ENCODE data around the gene SEPTIN5.
"Not testable (repeated sequence)": the region's sequence is repeated elsewhere in the genome, so short reads cannot be mapped to it uniquely, and the experiment has no call there.

SEPTIN5 gene

GRCh38 chr22:19680911-19681862, 33.1 kb upstream of the SEPTIN5 start:
- DNase-seq, result peak; percentile 26

DNA sequence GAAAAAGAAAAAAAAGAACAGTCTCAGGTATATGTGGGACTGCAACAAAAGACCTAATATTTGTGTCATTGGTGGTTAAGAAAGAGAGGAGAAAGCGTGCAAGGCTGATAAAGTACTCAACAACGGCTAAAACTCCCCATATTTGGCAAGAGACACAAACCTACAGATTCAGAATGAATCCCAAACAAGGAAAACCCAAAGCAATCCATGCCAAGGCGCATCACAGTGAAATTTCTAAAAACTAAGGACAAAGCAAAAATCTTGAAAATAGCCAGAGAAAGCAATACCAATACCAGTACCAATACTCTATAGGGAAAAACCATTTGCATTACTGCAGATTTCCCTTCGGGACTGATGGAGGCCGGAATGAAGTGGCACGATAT, 32.4 kb upstream of the SEPTIN5 start:
- DNase-seq, result no peak

- DNase-seq, result no peak
Measured at GRCh38 chr22:19686946-19687345, 27.4 kb upstream of the SEPTIN5 start.

DNA sequence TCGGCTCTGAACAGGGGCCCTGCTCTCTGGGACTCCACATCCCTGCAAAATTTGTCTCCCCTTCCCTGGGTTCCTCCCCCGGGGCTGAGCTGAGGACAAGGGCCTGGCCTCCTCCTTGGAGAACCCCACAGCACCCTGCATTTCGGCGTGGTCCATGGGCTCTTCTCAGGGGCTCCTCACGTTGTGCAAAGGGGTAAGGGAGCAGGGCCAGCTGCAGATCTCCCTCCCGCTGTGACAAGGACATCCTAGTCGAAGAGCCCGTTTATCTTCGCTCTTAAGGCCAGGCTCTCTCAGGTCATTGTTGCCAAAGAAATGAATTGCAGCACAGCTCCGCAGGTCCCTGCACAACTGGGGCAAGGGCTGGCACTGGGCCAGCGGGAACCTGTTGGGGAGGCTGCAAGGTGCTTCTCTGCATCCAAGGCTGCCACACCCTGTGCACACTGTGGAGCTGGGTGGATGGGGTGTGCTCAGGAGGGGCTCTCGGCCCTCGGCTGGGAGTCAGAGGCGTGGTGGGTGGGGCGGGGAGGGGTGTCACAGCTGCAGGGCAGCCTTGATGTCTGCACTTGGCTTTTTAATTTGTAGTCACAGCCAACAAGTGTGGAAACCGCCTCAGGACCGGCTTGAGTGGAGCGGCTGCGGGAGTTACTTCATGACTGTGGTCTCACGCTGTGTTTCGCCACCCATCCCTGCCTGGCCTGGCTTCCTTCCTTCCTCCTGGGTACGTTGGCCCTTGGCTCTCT, 26.6 kb upstream of the SEPTIN5 start:
- no peak for DNase-seq

DNA sequence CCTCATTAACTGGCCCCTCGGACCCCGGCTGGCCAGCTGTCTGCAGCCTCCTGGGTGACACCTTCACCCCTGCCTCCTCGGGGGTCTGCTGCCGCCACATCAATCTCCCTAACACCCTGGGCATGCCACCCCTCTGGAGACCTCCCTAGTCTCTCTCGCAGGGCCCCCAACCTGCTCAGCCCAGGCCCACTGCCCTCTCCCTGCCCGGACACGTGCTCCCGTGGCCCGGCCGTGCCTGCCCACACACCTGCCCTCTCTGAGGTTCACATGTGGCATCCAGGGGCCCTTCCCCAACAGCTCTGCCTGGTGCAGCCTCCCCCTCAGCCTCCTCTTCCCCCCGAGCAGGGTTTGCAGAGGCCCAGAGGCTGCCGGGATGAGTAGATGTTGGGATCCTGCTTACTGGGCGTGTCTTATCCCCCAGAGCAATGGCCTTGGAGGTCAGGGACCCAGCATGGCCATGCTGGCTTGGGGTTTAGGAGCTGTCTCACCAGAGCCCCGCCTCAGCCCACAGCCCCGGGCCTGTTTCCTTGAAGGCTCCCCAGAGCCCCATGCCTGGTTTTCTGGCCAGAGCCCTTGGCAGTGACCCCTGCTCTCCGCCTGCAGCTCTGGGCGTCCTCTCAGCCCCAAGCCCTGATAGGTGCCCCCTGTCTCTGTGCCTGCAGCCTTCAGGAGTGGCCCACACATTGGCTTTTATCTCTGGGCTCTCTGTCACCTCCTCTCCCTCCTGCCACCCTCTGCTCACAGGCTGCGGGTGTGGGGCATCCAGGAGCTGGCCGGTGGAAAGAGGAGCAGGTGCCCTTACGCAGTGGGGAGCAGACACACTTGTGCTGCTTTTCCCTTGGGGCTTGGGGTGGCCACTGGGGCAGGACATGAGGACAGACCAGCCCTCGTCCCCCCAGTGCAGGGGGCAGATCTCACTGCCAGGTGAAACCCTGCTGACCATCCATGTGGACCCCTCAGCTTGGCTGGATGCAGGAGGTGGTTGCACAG, 25.7 kb upstream of the SEPTIN5 start:
- no peak for DNase-seq

DNA sequence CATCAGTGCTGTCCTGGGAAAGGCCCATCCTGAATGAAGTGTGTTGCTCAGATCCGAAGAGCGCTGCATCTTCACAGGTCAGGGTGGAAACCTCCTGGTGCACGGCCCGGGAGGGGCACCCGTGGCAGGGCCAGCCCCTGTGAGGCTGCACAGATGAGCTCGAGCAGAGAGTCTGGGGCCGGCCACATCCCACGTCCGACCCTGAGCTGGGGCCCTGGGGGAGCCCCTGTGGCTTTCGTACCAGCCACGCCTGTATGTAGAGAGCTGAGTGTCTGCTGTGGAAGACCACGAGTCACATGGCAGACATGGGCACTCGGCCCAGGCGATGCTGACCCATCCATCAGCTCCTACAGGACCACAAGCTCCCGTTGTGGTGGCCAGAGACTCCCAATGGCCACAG, 24.9 kb upstream of the SEPTIN5 start:
- DNase-seq, result no peak

DNA sequence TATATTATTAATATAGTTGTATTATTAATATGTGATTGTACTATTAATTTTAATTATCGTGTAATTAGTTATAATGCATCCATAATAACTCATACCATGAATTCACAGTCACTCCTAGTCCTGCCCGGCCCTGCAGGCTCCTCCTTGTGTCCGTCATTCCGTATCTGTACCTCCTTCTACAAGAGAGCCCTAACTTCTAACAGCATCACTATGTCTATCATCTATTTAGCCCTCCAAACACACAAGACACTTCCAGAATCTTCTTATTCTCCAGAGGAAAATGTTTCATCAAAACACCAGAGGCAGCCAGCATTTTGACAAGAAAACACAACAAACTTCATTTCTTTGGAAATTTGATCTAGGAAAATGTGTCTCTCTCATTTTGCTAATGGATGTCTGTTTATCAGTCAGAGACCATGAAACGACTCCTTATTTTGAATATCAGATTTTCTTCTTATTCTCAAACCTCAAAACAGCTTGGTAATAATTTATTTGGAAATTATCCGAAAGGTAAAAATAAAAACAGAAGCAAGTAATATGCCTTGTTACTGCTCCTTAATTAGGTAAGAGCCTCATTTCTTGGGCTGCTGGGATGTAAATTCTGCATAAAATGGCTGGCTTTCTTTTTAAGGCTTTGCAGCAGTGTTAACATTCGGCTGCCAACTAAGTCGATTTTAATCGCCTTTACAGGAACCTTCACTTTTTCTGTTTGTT, 23.1 kb upstream of the SEPTIN5 start:
- DNase-seq, result no peak

DNA sequence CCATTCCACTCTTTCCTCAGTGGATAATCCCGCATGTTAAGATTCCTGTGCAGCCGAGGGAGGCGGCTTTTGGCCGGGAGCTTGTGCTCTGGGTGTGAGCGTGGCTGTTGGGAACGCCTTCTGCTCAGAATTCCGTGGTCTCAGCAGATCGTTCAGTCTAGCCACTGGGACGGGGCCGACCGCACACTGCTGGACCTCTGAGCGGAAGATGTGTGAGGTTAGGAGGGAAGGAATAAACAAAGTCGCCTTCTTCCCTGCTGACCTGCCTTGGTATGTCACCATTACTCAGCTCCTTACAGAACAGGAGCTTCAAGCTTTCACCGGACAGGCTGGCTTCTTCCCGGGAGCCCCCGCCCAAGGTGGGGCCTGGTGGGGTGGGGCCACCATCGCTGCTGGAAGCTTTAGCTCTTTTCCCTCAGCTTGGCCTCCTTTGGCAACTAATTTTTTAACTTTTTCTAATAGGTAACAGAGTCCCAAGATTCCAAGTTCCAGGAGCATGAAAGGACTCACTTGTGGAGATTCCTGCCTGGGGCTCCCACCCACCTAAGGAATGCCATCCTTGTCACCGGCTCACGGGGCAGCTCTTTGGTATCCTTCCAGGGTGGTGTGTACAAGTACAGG, 22.5 kb upstream of the SEPTIN5 start:
- DNase-seq, result no peak

DNA sequence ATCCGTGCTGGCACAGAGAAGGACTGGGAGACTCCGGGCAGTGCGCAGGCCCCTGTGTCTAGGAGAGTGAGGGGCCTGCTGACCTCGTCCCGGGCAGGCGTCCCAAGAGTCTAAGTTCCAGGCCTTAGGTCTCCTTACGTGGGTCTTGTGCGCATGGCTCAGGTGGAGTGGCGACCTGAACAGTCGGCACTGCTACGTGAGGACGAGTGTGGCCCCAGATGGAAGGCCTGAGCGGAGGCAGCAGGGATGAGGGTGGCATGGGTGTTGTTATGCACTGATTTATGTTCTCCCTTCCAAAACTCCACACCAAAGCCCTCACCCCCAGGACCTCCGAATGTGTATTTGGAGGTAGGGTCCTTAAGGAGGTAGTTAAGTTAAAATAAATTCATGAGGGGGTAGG, 20.7 kb upstream of the SEPTIN5 start:
- DNase-seq, result no peak

GRCh38 chr22:19693981-19694670, 20.2 kb upstream of the SEPTIN5 start:
- DNase-seq, result no peak

DNA sequence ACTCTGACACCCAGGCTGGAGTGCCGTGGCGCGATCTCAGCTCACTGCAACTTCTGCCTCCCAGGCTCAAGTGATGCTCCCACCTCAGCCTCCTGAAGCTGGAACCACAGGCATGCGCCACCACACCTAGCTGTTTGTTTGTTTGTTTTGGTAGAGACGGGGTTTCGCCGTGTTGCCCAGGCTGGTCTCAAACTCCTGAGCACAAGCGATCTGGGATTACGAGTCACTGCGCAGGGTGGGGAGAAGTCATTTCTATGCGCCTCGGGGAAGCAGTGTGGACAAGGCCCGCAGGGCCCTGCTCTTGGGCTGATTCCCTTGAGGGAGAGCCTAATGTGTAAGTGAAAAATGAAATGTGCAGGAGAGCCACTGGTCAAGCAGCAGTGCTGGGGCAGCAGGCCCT, 19.6 kb upstream of the SEPTIN5 start:
- no peak for DNase-seq

GRCh38 chr22:19696504-19697276, 17.6 kb upstream of the SEPTIN5 start:
- DNase-seq, result no peak

- DNase-seq, result not testable (repeated sequence)
Measured at GRCh38 chr22:19697871-19698270, 16.4 kb upstream of the SEPTIN5 start.

DNA sequence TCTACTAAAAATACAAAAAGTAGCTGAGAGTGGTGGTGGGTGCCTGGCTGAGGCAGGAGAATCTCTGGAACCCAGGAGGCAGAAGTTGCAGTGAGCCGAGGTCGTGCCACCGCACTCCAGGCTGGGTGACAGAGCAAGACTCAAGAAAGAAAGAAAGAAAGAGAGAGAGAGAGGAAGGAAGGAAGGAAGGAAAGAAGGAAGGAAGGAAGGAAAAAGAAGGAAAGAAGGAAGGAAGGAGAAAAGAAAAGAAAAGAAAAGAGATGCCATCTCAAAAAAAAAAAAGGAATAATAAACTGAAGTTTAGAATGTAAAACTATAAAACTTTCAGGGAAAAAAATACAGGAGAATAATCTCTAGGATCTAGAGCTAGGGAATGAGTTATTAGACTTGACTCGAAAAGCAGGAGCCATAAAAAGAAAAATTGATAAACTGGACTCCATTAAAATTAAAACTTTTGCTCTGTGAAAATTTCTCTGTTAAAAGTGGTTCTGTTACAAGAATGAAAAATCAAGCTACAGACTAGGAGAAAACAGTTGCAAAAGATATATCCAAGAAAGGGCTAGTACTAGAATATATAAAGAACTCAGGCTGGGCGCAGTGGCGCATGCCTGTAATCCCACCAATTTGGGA, 13.4 kb upstream of the SEPTIN5 start:
- no peak for DNase-seq

DNA sequence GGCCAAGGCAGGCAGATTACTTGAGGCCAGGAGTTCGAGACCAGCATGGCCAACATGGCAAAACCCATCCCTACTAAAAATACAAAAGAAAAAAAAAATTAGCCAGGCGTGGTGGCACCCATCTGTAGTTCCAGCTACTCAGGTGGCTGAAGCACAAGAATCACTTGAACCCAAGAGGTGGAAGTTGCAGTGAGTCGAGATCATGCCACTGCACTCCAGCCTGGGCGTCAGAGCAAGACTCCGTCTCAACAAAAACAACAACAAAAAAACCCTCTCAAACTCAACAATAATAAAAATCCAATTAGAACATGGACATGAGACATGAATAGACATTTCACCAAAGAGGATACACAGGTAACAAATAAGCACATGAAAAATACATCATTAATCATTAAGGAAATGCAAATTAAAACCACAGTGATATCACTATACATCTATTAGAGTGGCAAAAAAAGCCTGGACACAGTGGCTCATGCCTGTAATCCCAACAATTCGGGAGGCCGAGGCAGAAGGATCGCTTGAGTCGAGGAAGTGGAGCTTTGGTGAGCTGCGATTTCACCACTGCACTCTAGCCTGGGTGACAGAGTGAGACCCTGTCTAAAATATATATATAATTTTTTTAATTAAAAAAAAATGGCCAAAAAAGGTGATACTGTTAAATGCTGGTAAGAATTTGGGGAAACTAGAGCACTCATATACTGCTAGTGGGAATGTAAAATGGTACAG, 12.7 kb upstream of the SEPTIN5 start:
- DNase-seq, result no peak

GRCh38 chr22:19703869-19704268, 10.4 kb upstream of the SEPTIN5 start:
- DNase-seq, result no peak

- no peak for DNase-seq
Measured at GRCh38 chr22:19704355-19705015, 9.8 kb upstream of the SEPTIN5 start.

DNA sequence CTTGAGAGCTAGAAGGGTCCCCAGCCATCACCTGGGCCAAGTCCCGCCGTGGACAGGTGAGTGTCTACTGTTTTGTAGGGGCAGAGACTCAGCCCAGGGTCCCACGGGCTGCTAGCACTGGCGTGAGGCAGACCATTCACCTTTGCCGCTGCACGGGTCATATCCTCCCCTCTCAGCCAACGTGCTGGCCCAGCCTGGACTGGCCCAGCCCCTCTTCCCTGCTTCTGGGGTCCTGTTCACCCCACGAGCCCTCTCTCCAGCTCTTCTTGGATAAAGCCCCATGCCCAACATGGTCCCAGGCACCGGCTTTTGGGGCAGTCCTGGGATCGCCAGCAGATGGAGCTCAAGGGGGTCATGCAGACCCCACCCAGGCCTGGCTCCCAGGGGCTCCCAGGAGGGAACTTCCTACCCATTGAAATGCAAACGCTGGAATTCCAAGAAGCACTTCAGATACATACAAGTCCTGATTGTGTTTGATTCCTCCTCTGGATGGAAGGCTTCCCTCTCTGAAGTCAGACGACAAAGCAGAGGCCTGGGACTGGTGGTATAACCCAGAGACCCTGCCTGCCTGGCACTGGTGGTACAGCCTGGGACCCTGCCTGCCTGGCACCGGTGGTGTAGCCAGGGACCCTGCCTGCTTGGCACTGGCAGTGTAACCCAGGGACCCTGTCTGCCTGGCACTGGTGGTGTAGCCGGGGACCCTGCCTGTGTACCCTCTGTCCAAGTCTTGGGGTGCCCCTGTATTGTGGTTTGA, 8.9 kb upstream of the SEPTIN5 start:
- DNase-seq, result no peak
